IMR-90 (cell line): Measurements from ENCODE around the gene FCRLB.

Experiments used
- CTCF ChIP-seq: conservative IDR thresholded peaks from 2 replicates; pipeline ENCODE4 v1.5.1; 2012; ENCODE audit warnings: mild to moderate bottlenecking, low read depth, low read length, improper control_type of control experiment
- ELK1 ChIP-seq: fragments of 150-350 bp; IDR thresholded peaks from 2 replicates; pipeline ENCODE4 v1.6.1; 2016; ENCODE audit warnings: low read depth, mild to moderate bottlenecking, low read length, moderate library complexity, borderline replicate concordance
- RFX5 ChIP-seq: IDR thresholded peaks from 2 replicates; pipeline ENCODE4 v1.8.0; 2012; ENCODE audit warnings: low read depth, mild to moderate bottlenecking, low read length, moderate library complexity

GRCh38 chr1:161772397-161772796 lies 51.1 kb downstream of the FCRLB start:
- TF ChIP-seq CTCF (no peak), ELK1 (no peak), RFX5 (no peak)
